IMR-90 (cell line): ENCODE results near the gene KCNK7. TPM values are rescaled to one million over a fixed set of nuclear protein-coding genes. Genes with fewer than 3 reads are reported as not detected.

Source experiments
- ATAC-seq: fragments of 200-7000 bp; cut with Tn5 transposase; 2 replicates; pipeline ENCODE4 v1.9.1; 2020; ENCODE audit warnings: low read depth, mild to moderate bottlenecking, moderate library complexity
- BruUV-seq: library from RNA; stranded (reverse); fragments of 400-500 nt; replicated peaks from 2 replicates; lab custom pipeline; 2021; lab: Mats Ljungman, UMichigan
- CTCF ChIA-PET: fragments of 300-600 bp; formaldehyde crosslinking; extraction: SDS; loops from one replicate; lab custom pipeline; 2021; ENCODE audit warnings: antibody characterized with exemption; lab: Yijun Ruan, JAX
- POLR2A ChIA-PET: fragments of 300-600 bp; sonication (Branson Sonifier 250); formaldehyde crosslinking; loops from one replicate; lab custom pipeline; 2022; ENCODE audit warnings: antibody characterized with exemption; ENCODE audit not compliant: unreplicated experiment; lab: Charles Lee
- DNase-seq: peaks from one replicate; pipeline ENCODE4 v3.0.0; 2013
- H2AFZ ChIP-seq: replicated peaks from 2 replicates; pipeline ENCODE3; 2013; ENCODE audit warnings: low read length, mild to moderate bottlenecking; ENCODE audit not compliant: poor library complexity
- H2AK5ac ChIP-seq: 2 replicates; pipeline ENCODE4 v1.6.1; 2013; ENCODE audit warnings: low read depth, low read length, inconsistent platforms
- H2AK9ac ChIP-seq: replicated peaks from 2 replicates; pipeline ENCODE3; 2013; ENCODE audit warnings: mild to moderate bottlenecking, low read depth, low read length, moderate library complexity; ENCODE audit not compliant: poor library complexity
- H2BK120ac ChIP-seq: 2 replicates; pipeline ENCODE4 v1.6.1; 2013; ENCODE audit warnings: low read depth, low read length, inconsistent platforms
- H2BK15ac ChIP-seq: 3 replicates; pipeline ENCODE4 v1.6.1; 2013; ENCODE audit warnings: low read depth, low read length, inconsistent platforms
- H2BK20ac ChIP-seq: 2 replicates; pipeline ENCODE4 v1.6.1; 2013; ENCODE audit warnings: low read depth, mild to moderate bottlenecking, inconsistent platforms, low read length, moderate library complexity
- H2BK5ac ChIP-seq: 2 replicates; pipeline ENCODE4 v1.6.1; 2013; ENCODE audit warnings: mild to moderate bottlenecking, low read depth, low read length, inconsistent platforms; ENCODE audit not compliant: poor library complexity, severe bottlenecking
- H3K14ac ChIP-seq: replicated peaks from 2 replicates; pipeline ENCODE4 v1.6.1; 2013; ENCODE audit warnings: low read depth, low read length, inconsistent platforms
- H3K18ac ChIP-seq: 2 replicates; pipeline ENCODE4 v1.6.1; 2013; ENCODE audit warnings: low read depth, low read length, control low read depth
- H3K23ac ChIP-seq: 2 replicates; pipeline ENCODE4 v1.6.1; 2013; ENCODE audit warnings: low read depth, low read length, inconsistent platforms
- H3K27ac ChIP-seq: 2 replicates; pipeline ENCODE4 v1.5.1; 2013; ENCODE audit warnings: mild to moderate bottlenecking, control low read depth, low read length; ENCODE audit not compliant: insufficient read depth
- H3K27me3 ChIP-seq: 2 replicates; pipeline ENCODE4 v1.6.1; 2013; ENCODE audit warnings: low read length; ENCODE audit not compliant: control insufficient read depth, insufficient read depth
- H3K36me3 ChIP-seq: 2 replicates; pipeline ENCODE4 v1.6.1; 2013; ENCODE audit warnings: low read length, mixed read lengths; ENCODE audit not compliant: control insufficient read depth, insufficient read depth
- H3K4ac ChIP-seq: 2 replicates; pipeline ENCODE4 v1.6.1; 2013; ENCODE audit warnings: low read depth, low read length, inconsistent platforms
- H3K4me1 ChIP-seq: 2 replicates; pipeline ENCODE4 v1.6.1; 2013; ENCODE audit warnings: low read length, mixed read lengths; ENCODE audit not compliant: control insufficient read depth, insufficient read depth
- H3K4me2 ChIP-seq: 2 replicates; pipeline ENCODE4 v1.6.1; 2013; ENCODE audit warnings: low read depth, mild to moderate bottlenecking, control low read depth, low read length, moderate library complexity
- H3K4me3 ChIP-seq: 2 replicates; pipeline ENCODE4 v1.5.1; 2013; ENCODE audit warnings: low read depth, mild to moderate bottlenecking, control low read depth, low read length, moderate library complexity; ENCODE audit not compliant: insufficient read depth
- H3K56ac ChIP-seq: 2 replicates; pipeline ENCODE4 v1.6.1; 2013; ENCODE audit warnings: low read length, inconsistent platforms; ENCODE audit not compliant: insufficient read depth; ENCODE audit errors: extremely low read depth
- H3K79me1 ChIP-seq, 2 experiments: 2 replicates each; pipeline ENCODE4 v1.6.1; 2013; ENCODE audit warnings: low read length in 2 of 2, inconsistent platforms in 1 of 2, low read depth in 1 of 2
- H3K9ac ChIP-seq: 2 replicates; pipeline ENCODE4 v1.6.1; 2013; ENCODE audit warnings: low read depth, low read length, control low read depth
- H3K9me1 ChIP-seq: 2 replicates; pipeline ENCODE4 v1.6.1; 2013; ENCODE audit warnings: low read length, inconsistent platforms; ENCODE audit not compliant: insufficient read depth
- H3K9me3 ChIP-seq: 2 replicates; pipeline ENCODE4 v1.6.1; 2013; ENCODE audit warnings: low read length; ENCODE audit not compliant: control insufficient read depth, insufficient read depth
- H4K20me1 ChIP-seq: 2 replicates; pipeline ENCODE4 v1.6.1; 2013; ENCODE audit warnings: low read length, inconsistent platforms; ENCODE audit not compliant: insufficient read depth
- H4K5ac ChIP-seq: 2 replicates; pipeline ENCODE4 v1.6.1; 2013; ENCODE audit warnings: mild to moderate bottlenecking, low read depth, low read length, control low read depth
- H4K8ac ChIP-seq, 2 experiments: 2 replicates each; pipeline ENCODE4 v1.6.1; 2013; ENCODE audit warnings: low read depth in 2 of 2, low read length in 2 of 2, control low read depth in 1 of 2, inconsistent platforms in 1 of 2
- H4K91ac ChIP-seq: 2 replicates; pipeline ENCODE4 v1.6.1; 2013; ENCODE audit warnings: low read depth, low read length, inconsistent platforms; ENCODE audit not compliant: insufficient read depth
- CTCF ChIP-seq: conservative IDR thresholded peaks from 2 replicates; pipeline ENCODE4 v1.5.1; 2012; ENCODE audit warnings: mild to moderate bottlenecking, low read depth, low read length, improper control_type of control experiment
- MAZ ChIP-seq: IDR thresholded peaks from 2 replicates; pipeline ENCODE4 v1.6.1; 2012; ENCODE audit warnings: low read depth, mild to moderate bottlenecking, low read length, improper control_type of control experiment, moderate library complexity, borderline replicate concordance
- WGBS, 2 experiments: methylation state at CpG; one replicate each; pipeline versions ENCODE4 v1.1.5 to v1.1.7; 2013; ENCODE audit warnings: missing lambda C conversion rate in 2 of 2; ENCODE audit not compliant: insufficient read length in 1 of 2; ENCODE audit errors: extremely low coverage in 2 of 2; 5-methylcytosine and 5-hydroxymethylcytosine counted together
- dilution Hi-C: fragments of 300-500 bp; cut with HindIII; formaldehyde crosslinking; loops from one replicate; pipeline ENCODE4 v1.14.3; 2018; ENCODE audit warnings: low sequenced_read_pairs; ENCODE audit not compliant: unreplicated experiment
- in situ Hi-C: fragments of 300-500 bp; cut with MboI; formaldehyde crosslinking; loops from 3 replicates; pipeline ENCODE4 v1.14.3; 2019; ENCODE audit warnings: low sequenced_read_pairs, inconsistent platforms, mixed read lengths
- intact Hi-C: fragments of 100-400 bp; cut with micrococcal nuclease; formaldehyde crosslinking; loops from 2 replicates; pipeline ENCODE4 v1.10.0; 2022
- polyA plus RNA-seq, 3 experiments: library from polyadenylated mRNA; depleted of rRNA; stranded (reverse); fragments of >200 nt; gene quantifications; 2 replicates each; pipeline ENCODE4 v1.2.3, GENCODE V29; 2012; ENCODE audit warnings: low replicate concordance in 1 of 3
- total RNA-seq: library from RNA; depleted of rRNA; stranded (reverse); fragments of >200 nt; gene quantifications from 2 replicates; pipeline ENCODE4 v1.2.3, GENCODE V29; 2012

Gene KCNK7
- total and polyA plus RNA-seq, 2 of the 4 experiments (the other 2 are of a cell fraction): 0.09 TPM; not detected in 1

DNA sequence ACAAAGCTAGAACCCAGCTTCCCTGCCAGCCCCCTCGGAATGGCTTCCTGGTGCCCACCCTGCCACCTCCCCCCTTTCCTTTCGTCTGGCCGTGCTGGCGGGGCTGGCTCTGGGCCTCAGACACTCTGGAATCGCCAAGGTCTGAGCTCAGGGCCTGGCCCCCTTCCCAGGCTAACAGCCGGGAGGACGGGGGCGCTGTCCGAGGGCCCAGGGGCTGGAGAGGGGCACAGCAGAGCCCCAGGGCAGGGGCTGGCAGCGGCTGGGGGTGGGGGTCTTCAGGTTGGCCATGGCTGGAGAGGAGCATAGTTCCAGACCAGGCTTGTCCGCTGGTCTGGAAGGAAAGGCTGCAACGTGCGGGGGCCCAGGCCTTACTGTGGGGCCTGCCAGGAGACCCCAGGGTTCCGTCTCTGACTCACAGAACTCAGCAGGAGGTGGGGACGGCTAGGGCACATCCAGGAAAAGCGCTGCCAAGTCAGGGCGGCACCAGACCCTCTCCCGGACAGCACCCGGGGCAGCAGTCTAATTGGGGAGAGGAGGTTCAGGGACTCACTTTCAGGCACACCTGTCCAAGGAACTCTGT lies 36.6 kb downstream of the KCNK7 start:
- Histone ChIP-seq H4K91ac (peak overlapping the region; percentile 93), H4K8ac (peak overlapping the region; percentile 91 to 97), H2AK9ac (peak overlapping the region; percentile 99), H4K20me1 (peaks cover 12% of the 10 kb centered on the region; the same call in 1 of the 2 replicates), H2AFZ (peak overlapping the region; percentile 85), H3K18ac (peak overlapping the region; percentile 87), H3K14ac (peak overlapping the region; percentile 91), H3K79me1 (peaks cover 16 to 38% of the 10 kb centered on the region in 2 experiments; a peak in 3 of 4 replicates), H3K27me3 (no peaks in the 10 kb centered on the region), H2BK20ac (peak overlapping the region; percentile 47), H3K4me2 (peak overlapping the region; percentile 58), H3K9me3 (no peaks in the 10 kb centered on the region), H3K4me1 (peaks cover 43% of the 10 kb centered on the region), H3K36me3 (no peaks in the 10 kb centered on the region), H2BK120ac (peak overlapping the region; percentile 75), H3K23ac (peak overlapping the region; percentile 49; the same call in 1 of the 2 replicates), H4K5ac (peak overlapping the region; percentile 99), H3K4ac (peak overlapping the region; percentile 96), H2BK5ac (peak overlapping the region; percentile 71), H3K56ac (0 out of 2 replicates have a peak overlapping the region, but pooled peaks have one; percentile 63), H3K27ac (peak overlapping the region; percentile 87), H3K4me3 (no peak overlapping the region), H3K9me1 (peaks cover 25% of the 10 kb centered on the region), H3K9ac (peak overlapping the region; percentile 57), H2BK15ac (peak overlapping the region; percentile 75; the same call in 2 of the 3 replicates), H2AK5ac (peak overlapping the region; percentile 92)
- TF ChIP-seq MAZ (no peak), CTCF (0 out of 2 replicates have a peak, but pooled peaks have one; percentile 0)
- CTCF ChIA-PET: interaction anchor here (1.3 kb wide), 1 partner anchor 14 kb away, joined by 4 read pairs; the partner anchor contains the start of gene FAM89B
- DNase-seq: peak; percentile 33
- POLR2A ChIA-PET: no interaction called here
- in situ Hi-C loops (no loop called here), dilution Hi-C loops (no loop called here), intact Hi-C loops (no loop called here)
- WGBS, 2 experiments: 0% methylated on average over 4 of the region's 19 CpGs; no CpG with 5 or more reads in 1 of the 2 experiments
- no TSS peak for BruUV-seq
- 0 out of 2 replicates have a peak, but pooled peaks have one; percentile 0 for ATAC-seq
